GM19328 (cell line): ENCODE data around the gene KMT2C.
"Not testable (repeated sequence)": the region's sequence is repeated elsewhere in the genome, so short reads cannot be mapped to it uniquely, and the experiment has no call there.

Experiments used
- ATAC-seq: cut with Tn5 transposase; IDR thresholded peaks from one replicate; pipeline ENCODE4 v1.9.1; 2021; ENCODE audit warnings: mild to moderate bottlenecking, moderate library complexity; ENCODE audit not compliant: unreplicated experiment

Gene KMT2C

GRCh38 chr7:152365982-152366603 is 69.7 kb downstream of the KMT2C start:
- no peak for ATAC-seq

- no peak for ATAC-seq
These were observed 72.0 kb downstream of the KMT2C start for GRCh38 chr7:152363798-152364197.

- ATAC-seq: no peak
These were observed 73.5 kb downstream of the KMT2C start for GRCh38 chr7:152362128-152362926.

GRCh38 chr7:152355474-152356057 is 80.2 kb downstream of the KMT2C start:
- no peak for ATAC-seq

- ATAC-seq: no peak
These were observed 81.7 kb downstream of the KMT2C start for GRCh38 chr7:152354061-152354460.

- ATAC-seq: not testable (repeated sequence)
These were observed 82.5 kb downstream of the KMT2C start for GRCh38 chr7:152353281-152353680.

- not testable (repeated sequence) for ATAC-seq
These were observed 84.1 kb downstream of the KMT2C start for GRCh38 chr7:152351747-152352146.

GRCh38 chr7:152351168-152351567 is 84.6 kb downstream of the KMT2C start:
- ATAC-seq: no peak

GRCh38 chr7:152347888-152348287 is 87.9 kb downstream of the KMT2C start:
- ATAC-seq: no peak

- no peak for ATAC-seq
These were observed 91.5 kb downstream of the KMT2C start for GRCh38 chr7:152344253-152344652.

- no peak for ATAC-seq
These were observed 93.0 kb downstream of the KMT2C start for GRCh38 chr7:152342796-152343195.

- no peak for ATAC-seq
These were observed 93.9 kb downstream of the KMT2C start for GRCh38 chr7:152341914-152342236.

GRCh38 chr7:152341039-152341913 is 94.5 kb downstream of the KMT2C start:
- no peak for ATAC-seq

GRCh38 chr7:152340161-152340560 is 95.6 kb downstream of the KMT2C start:
- no peak for ATAC-seq

GRCh38 chr7:152338561-152338960 is 97.2 kb downstream of the KMT2C start:
- no peak for ATAC-seq

GRCh38 chr7:152336754-152337368 is 98.9 kb downstream of the KMT2C start:
- no peak for ATAC-seq

GRCh38 chr7:152335900-152336571 is 99.8 kb downstream of the KMT2C start:
- no peak for ATAC-seq

- no peak for ATAC-seq
These were observed 102.7 kb downstream of the KMT2C start for GRCh38 chr7:152333134-152333533.

- no peak for ATAC-seq
These were observed 105.0 kb downstream of the KMT2C start for GRCh38 chr7:152330827-152331226.

GRCh38 chr7:152329469-152329868 is 106.3 kb downstream of the KMT2C start:
- no peak for ATAC-seq
